ENCODE measurements around the gene HRG.
"Not testable (repeated sequence)": the region's sequence is repeated elsewhere in the genome, so short reads cannot be mapped to it uniquely, and the experiment has no call there.

The HRG gene

DNA sequence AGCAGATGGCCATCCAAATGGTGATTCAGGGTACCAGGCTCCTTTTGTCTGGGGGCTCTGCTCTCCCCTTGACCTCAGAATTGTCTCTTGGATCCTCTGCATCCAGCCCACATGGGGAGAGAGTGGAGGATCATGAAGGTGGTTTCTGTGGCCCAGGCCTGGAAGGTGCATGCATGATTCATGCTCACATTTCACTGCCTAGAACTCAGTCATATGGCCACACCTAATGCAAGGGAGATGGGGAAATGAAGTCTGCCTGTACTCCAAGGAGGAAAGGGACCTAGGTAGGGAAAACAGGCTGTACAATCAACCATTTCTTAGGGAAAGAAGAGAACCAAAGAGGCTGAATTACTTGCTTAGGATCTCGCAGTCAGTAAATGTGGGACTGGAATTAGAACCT is 15.1 kb downstream of the HRG start:
- no peaks in the 10 kb centered on the region for H3K79me2 ChIP-seq
- no peak overlapping the region for H3K9ac ChIP-seq
- H3K36me3 ChIP-seq (ENCODE audit: control insufficient read depth, insufficient read depth, low read length): no peaks in the 10 kb centered on the region
- no peak overlapping the region for H3K4me2 ChIP-seq (ENCODE audit: low read length)
- H3K4me1 ChIP-seq: no peaks in the 10 kb centered on the region
- H3K27ac ChIP-seq: no peak overlapping the region
- TF ChIP-seq, protein P1, sequence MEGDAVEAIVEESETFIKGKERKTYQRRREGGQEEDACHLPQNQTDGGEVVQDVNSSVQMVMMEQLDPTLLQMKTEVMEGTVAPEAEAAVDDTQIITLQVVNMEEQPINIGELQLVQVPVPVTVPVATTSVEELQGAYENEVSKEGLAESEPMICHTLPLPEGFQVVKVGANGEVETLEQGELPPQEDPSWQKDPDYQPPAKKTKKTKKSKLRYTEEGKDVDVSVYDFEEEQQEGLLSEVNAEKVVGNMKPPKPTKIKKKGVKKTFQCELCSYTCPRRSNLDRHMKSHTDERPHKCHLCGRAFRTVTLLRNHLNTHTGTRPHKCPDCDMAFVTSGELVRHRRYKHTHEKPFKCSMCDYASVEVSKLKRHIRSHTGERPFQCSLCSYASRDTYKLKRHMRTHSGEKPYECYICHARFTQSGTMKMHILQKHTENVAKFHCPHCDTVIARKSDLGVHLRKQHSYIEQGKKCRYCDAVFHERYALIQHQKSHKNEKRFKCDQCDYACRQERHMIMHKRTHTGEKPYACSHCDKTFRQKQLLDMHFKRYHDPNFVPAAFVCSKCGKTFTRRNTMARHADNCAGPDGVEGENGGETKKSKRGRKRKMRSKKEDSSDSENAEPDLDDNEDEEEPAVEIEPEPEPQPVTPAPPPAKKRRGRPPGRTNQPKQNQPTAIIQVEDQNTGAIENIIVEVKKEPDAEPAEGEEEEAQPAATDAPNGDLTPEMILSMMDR (IDR thresholded peaks at IDR 0.05): no peak
- H3K9me3 ChIP-seq (ENCODE audit: control insufficient read depth, low read length): no peaks in the 10 kb centered on the region
- H3K4me3 ChIP-seq (ENCODE audit: low read depth, low read length): no peak overlapping the region
- H2AFZ ChIP-seq: no peak overlapping the region
- no peaks in the 10 kb centered on the region for H3K27me3 ChIP-seq (ENCODE audit: control insufficient read depth, insufficient read depth, low read length)

DNA sequence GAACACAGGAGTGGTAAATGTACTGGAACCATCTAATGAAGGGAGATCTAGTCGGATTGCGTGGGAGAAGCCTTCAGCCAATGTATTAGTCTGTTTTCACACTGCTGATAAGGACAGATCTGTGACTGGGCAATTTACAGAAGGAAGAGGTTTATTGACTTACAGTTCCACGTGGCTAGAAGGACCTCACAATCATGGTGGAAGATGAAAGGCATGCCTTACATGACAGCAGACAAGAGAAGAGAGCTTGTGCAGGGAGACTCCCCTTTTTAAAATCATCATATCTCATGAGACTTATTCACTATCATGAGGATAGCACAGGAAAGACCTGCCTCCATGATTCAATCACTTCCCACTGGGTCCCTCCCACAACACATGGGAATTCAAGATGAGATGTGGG is 17.0 kb downstream of the HRG start:
- Histone ChIP-seq H3K79me2 (no peaks in the 10 kb centered on the region), H2AFZ (no peak overlapping the region), H3K36me3 (ENCODE audit: control insufficient read depth, insufficient read depth, low read length) (no peaks in the 10 kb centered on the region), H3K27me3 (ENCODE audit: control insufficient read depth, insufficient read depth, low read length) (no peaks in the 10 kb centered on the region), H3K4me2 (ENCODE audit: low read length) (no peak overlapping the region), H3K4me3 (ENCODE audit: low read depth, low read length) (no peak overlapping the region), H3K9me3 (ENCODE audit: control insufficient read depth, low read length) (no peaks in the 10 kb centered on the region), H3K4me1 (no peaks in the 10 kb centered on the region), H3K9ac (no peak overlapping the region), H3K27ac (no peak overlapping the region)
- TF ChIP-seq, protein P1 (IDR thresholded peaks at IDR 0.05): no peak

DNA sequence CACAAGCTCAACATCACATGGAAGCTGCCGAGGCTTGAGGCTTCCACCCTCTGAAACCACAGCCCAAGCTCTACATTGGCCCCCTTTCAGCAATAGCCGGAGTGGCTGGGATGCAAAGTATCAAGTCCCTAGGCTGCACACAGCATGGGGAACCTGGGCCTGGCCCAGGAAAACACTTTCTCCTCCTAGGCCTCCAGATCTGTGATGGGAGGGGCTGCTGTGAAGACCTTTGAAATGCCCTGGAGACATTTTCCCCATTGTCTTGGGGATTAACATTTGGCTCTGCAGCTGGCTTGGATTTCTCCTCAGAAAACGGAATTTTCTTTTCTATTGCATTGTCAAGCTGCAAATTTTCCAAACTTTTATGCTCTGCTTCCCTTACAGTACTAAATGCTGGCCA is 18.2 kb downstream of the HRG start:
- no peak overlapping the region for H3K4me2 ChIP-seq (ENCODE audit: low read length)
- H3K79me2 ChIP-seq: no peaks in the 10 kb centered on the region
- H3K9ac ChIP-seq: no peak overlapping the region
- H3K27me3 ChIP-seq (ENCODE audit: control insufficient read depth, insufficient read depth, low read length): no peaks in the 10 kb centered on the region
- no peak overlapping the region for H3K4me3 ChIP-seq (ENCODE audit: low read depth, low read length)
- TF ChIP-seq, protein P1 (IDR thresholded peaks at IDR 0.05): no peak
- no peak overlapping the region for H2AFZ ChIP-seq
- no peaks in the 10 kb centered on the region for H3K4me1 ChIP-seq
- no peaks in the 10 kb centered on the region for H3K9me3 ChIP-seq (ENCODE audit: control insufficient read depth, low read length)
- no peak overlapping the region for H3K27ac ChIP-seq
- no peaks in the 10 kb centered on the region for H3K36me3 ChIP-seq (ENCODE audit: control insufficient read depth, insufficient read depth, low read length)

DNA sequence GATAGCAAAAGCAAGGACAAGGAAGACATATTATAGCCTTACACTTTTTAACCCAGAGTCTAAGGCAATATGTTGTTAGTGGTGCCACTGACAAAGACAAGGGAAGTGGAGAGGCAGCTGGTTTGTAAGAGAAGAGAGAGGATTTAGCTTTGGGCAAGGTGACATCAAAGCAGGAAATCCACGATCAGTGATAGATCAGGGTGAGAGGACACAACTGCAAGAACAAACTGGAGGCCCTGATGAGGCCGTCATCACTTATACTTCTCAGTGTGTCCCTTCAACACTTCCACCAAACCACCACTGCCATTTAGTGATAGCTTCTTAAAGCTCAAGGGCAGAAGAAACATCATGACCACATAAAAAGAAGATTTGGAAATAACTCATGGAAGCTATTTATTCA is 20.7 kb downstream of the HRG start:
- H2AFZ ChIP-seq; H3K9ac ChIP-seq; H3K9me3 ChIP-seq (ENCODE audit: control insufficient read depth, low read length); H3K4me1 ChIP-seq; H3K27me3 ChIP-seq (ENCODE audit: control insufficient read depth, insufficient read depth, low read length); H3K4me2 ChIP-seq (ENCODE audit: low read length); H3K27ac ChIP-seq; H3K36me3 ChIP-seq (ENCODE audit: control insufficient read depth, insufficient read depth, low read length); H3K79me2 ChIP-seq; H3K4me3 ChIP-seq (ENCODE audit: low read depth, low read length): not testable (repeated sequence)

DNA sequence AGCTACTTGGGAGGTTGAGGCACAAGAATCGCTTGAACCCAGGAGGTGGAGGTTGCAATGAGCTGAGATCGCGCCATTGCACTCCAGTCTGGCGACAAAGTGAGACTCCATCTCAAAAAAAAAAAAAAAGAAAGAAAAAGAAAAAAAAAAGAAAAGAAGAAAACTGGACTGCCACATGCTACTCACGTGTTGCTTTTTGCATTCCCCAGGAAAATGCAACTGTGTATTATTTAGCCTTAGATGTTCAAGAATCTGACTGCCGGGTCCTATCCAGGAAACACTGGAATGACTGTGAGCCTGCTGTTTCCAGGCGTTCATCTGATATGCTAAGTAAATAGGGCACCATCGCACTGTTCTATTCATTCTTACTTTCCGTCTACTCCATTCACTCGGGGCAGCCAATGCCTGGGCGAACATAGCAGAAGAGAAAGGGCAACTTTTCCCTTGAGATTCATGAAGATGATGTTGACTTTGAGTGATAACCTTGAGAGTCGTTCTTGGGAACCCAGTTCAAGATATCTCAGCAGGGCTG is 21.4 kb downstream of the HRG start:
- Histone ChIP-seq H3K27ac (no peak overlapping the region), H3K9ac (no peak overlapping the region), H3K4me1 (no peaks in the 10 kb centered on the region), H3K79me2 (no peaks in the 10 kb centered on the region), H3K4me3 (ENCODE audit: low read depth, low read length) (no peak overlapping the region), H2AFZ (no peak overlapping the region), H3K27me3 (ENCODE audit: control insufficient read depth, insufficient read depth, low read length) (no peaks in the 10 kb centered on the region), H3K9me3 (ENCODE audit: control insufficient read depth, low read length) (no peaks in the 10 kb centered on the region), H3K4me2 (ENCODE audit: low read length) (no peak overlapping the region), H3K36me3 (ENCODE audit: control insufficient read depth, insufficient read depth, low read length) (no peaks in the 10 kb centered on the region)
- TF ChIP-seq, protein P1 (IDR thresholded peaks at IDR 0.05): no peak

DNA sequence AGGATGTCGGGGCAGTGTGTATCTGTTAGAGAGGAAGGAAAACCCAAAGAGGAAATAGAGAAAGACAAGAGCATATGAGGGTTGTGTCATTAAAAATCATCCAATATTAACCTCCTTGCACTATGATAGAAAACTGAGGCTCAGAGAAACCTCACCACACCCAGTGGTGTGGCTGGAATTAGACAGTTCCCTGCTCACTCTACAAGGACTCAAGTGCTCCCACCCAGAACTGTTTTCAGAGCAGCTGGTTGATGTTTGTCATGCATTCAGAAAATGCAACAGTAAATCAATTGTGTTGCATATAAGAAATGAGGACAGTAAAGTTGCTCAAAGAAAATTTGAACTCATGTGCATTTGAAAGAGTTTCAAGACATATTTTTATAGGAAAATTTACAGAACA is 24.5 kb downstream of the HRG start:
- not testable (repeated sequence) for H3K4me1 ChIP-seq; H3K27me3 ChIP-seq (ENCODE audit: control insufficient read depth, insufficient read depth, low read length); H3K27ac ChIP-seq; H2AFZ ChIP-seq; H3K36me3 ChIP-seq (ENCODE audit: control insufficient read depth, insufficient read depth, low read length); H3K4me2 ChIP-seq (ENCODE audit: low read length); H3K4me3 ChIP-seq (ENCODE audit: low read depth, low read length); H3K9ac ChIP-seq; H3K79me2 ChIP-seq; H3K9me3 ChIP-seq (ENCODE audit: control insufficient read depth, low read length)

Measured in parathyroid adenoma (tissue), 2 donors.